Tibial artery (tissue), 4 donors: ENCODE results near the gene CIDEB.

Source experiments
- DNase-seq, 2 donors: peaks; one replicate each; pipeline ENCODE4 v3.0.0-alpha.2; 2019
- H3K27ac ChIP-seq, 2 donors: fragments of 200-600 bp; sonication (generic) in 1 of 2; 1 replicate in 1 of 2; 2 replicates in 1 of 2; pipeline ENCODE4 v1.5.1; 2018 to 2019; ENCODE audit warnings: mild to moderate bottlenecking in 1 of 2
- H3K27me3 ChIP-seq, 2 donors: fragments of 200-600 bp; sonication (generic) in 1 of 2; one replicate each; pipeline versions ENCODE4 v1.5.1 to v1.6.0; 2016 to 2019
- H3K36me3 ChIP-seq, 3 donors: fragments of 200-600 bp; sonication (generic) in 2 of 3; one replicate each; pipeline ENCODE4 v1.5.1; 2016 to 2019; ENCODE audit warnings: mild to moderate bottlenecking in 2 of 3
- H3K4me1 ChIP-seq, 4 donors: fragments of 200-600 bp; sonication (generic) in 2 of 4; 1 replicate in 3 of 4; 2 replicates in 1 of 4; pipeline ENCODE4 v1.5.1; 2016 to 2019
- H3K4me3 ChIP-seq, 2 donors: fragments of 200-600 bp; sonication (generic) in 1 of 2; 1 replicate in 1 of 2; 2 replicates in 1 of 2; pipeline ENCODE4 v1.5.1; 2018 to 2019; ENCODE audit warnings: mild to moderate bottlenecking in 2 of 2
- H3K9me3 ChIP-seq, 3 donors: fragments of 200-600 bp; sonication (generic) in 1 of 3; one replicate each; pipeline ENCODE4 v1.5.1; 2016 to 2019
- CTCF ChIP-seq, 2 experiments: fragments of 200-600 bp in 1 of 2; fragments of 450-650 bp in 1 of 2; IDR thresholded peaks; one replicate each; pipeline ENCODE4 v1.5.1; 2017 to 2019; ENCODE audit warnings: antibody characterized with exemption in 2 of 2, mild to moderate bottlenecking in 1 of 2, moderate library complexity in 1 of 2
- intact Hi-C: fragments of 100-400 bp; cut with DNase I; formaldehyde crosslinking; loops from one replicate; pipeline ENCODE4 v1.15.0; 2023; ENCODE audit warnings: low total_unique reads

Gene CIDEB

GRCh38 chr14:24256960-24257359 lies 50.8 kb downstream of the CIDEB start:
- no peaks in the 10 kb centered on the region for H3K9me3 ChIP-seq
- intact Hi-C loops: no loop called here
- no peaks in the 10 kb centered on the region for H3K27me3 ChIP-seq
- peaks cover 0 to 24% (median 0%) of the 10 kb centered on the region in 3 donors for H3K36me3 ChIP-seq
- H3K4me3 ChIP-seq: no peak overlapping the region
- TF ChIP-seq CTCF (IDR thresholded peaks at IDR 0.05): no peak
- no peak for DNase-seq
- no peak overlapping the region for H3K27ac ChIP-seq
- H3K4me1 ChIP-seq: peaks cover 0 to 13% (median 10%) of the 10 kb centered on the region in 4 donors

- no peak overlapping the region for H3K27ac ChIP-seq
- intact Hi-C loops: no loop called here
- peaks cover 0 to 13% (median 10%) of the 10 kb centered on the region in 4 donors for H3K4me1 ChIP-seq
- no peak for TF ChIP-seq CTCF (IDR thresholded peaks at IDR 0.05)
- H3K9me3 ChIP-seq: no peaks in the 10 kb centered on the region
- peak in 1 of 2 donors; percentile 47 for DNase-seq
- H3K36me3 ChIP-seq: peaks cover 0 to 24% (median 0%) of the 10 kb centered on the region in 3 donors
- H3K27me3 ChIP-seq: no peaks in the 10 kb centered on the region
- H3K4me3 ChIP-seq: no peak overlapping the region
Measured at GRCh38 chr14:24255931-24256711, 51.7 kb downstream of the CIDEB start.

GRCh38 chr14:24255438-24255837 lies 52.3 kb downstream of the CIDEB start:
- no peak overlapping the region for H3K4me3 ChIP-seq
- H3K4me1 ChIP-seq: peaks cover 0 to 13% (median 10%) of the 10 kb centered on the region in 4 donors
- peaks cover 0 to 24% (median 0%) of the 10 kb centered on the region in 3 donors for H3K36me3 ChIP-seq
- H3K27ac ChIP-seq: no peak overlapping the region
- DNase-seq: peak in 1 of 2 donors; percentile 42
- no peaks in the 10 kb centered on the region for H3K9me3 ChIP-seq
- H3K27me3 ChIP-seq: no peaks in the 10 kb centered on the region
- intact Hi-C loops: no loop called here
- no peak for TF ChIP-seq CTCF (IDR thresholded peaks at IDR 0.05)
